H9 (cell line): Measurements from ENCODE around the gene ZCCHC7. TPM values are rescaled to one million over a fixed set of nuclear protein-coding genes. Genes with fewer than 3 reads are reported as not detected.

Experiments used
- DNase-seq: peaks from one replicate; pipeline ENCODE4 v3.0.0-alpha.2; 2017
- H2AFZ ChIP-seq: one replicate; pipeline ENCODE4 v1.6.1; 2013; ENCODE audit warnings: mild to moderate bottlenecking, low read length, control low read depth, moderate library complexity
- H2AK5ac ChIP-seq: 2 replicates; pipeline ENCODE4 v1.6.1; 2013; ENCODE audit warnings: low read length, control low read depth, mixed read lengths; ENCODE audit not compliant: insufficient read length
- H2BK120ac ChIP-seq: one replicate; pipeline ENCODE4 v1.6.1; 2013; ENCODE audit warnings: low read depth, mild to moderate bottlenecking, low read length, control low read depth, inconsistent platforms; ENCODE audit not compliant: poor library complexity, severe bottlenecking
- H2BK12ac ChIP-seq: 2 replicates; pipeline ENCODE4 v1.6.1; 2013; ENCODE audit warnings: low read length, control low read depth, mixed read lengths, low read depth; ENCODE audit not compliant: insufficient read length
- H2BK15ac ChIP-seq: 2 replicates; pipeline ENCODE4 v1.6.1; 2013; ENCODE audit warnings: low read depth, low read length, control low read depth
- H2BK20ac ChIP-seq: one replicate; pipeline ENCODE4 v1.6.1; 2013; ENCODE audit warnings: low read depth, mild to moderate bottlenecking, low read length, control low read depth, inconsistent platforms; ENCODE audit not compliant: poor library complexity, severe bottlenecking
- H2BK5ac ChIP-seq: 2 replicates; pipeline ENCODE4 v1.6.1; 2013; ENCODE audit warnings: low read length, control low read depth, mixed read lengths; ENCODE audit not compliant: insufficient read length
- H3K14ac ChIP-seq: 2 replicates; pipeline ENCODE4 v1.6.1; 2013; ENCODE audit warnings: low read length, control low read depth; ENCODE audit not compliant: insufficient read depth
- H3K18ac ChIP-seq: 2 replicates; pipeline ENCODE4 v1.6.1; 2013; ENCODE audit warnings: low read depth, mild to moderate bottlenecking, mixed read lengths, low read length, control low read depth; ENCODE audit not compliant: insufficient read length
- H3K23ac ChIP-seq: 2 replicates; pipeline ENCODE4 v1.6.1; 2013; ENCODE audit warnings: low read length, control low read depth, mixed read lengths, low read depth; ENCODE audit not compliant: insufficient read length
- H3K23me2 ChIP-seq: 2 replicates; pipeline ENCODE4 v1.6.1; 2013; ENCODE audit warnings: low read depth, mild to moderate bottlenecking, mixed read lengths, low read length, control low read depth; ENCODE audit not compliant: insufficient read length, poor library complexity, severe bottlenecking
- H3K27ac ChIP-seq: 2 replicates; pipeline ENCODE4 v1.5.1; 2013; ENCODE audit warnings: low read length, control low read depth, mixed read lengths, low read depth; ENCODE audit not compliant: insufficient read length
- H3K27me3 ChIP-seq: 2 replicates; pipeline ENCODE4 v1.6.1; 2013; ENCODE audit warnings: low read length, control low read depth, inconsistent platforms; ENCODE audit not compliant: insufficient read depth
- H3K4ac ChIP-seq: 2 replicates; pipeline ENCODE4 v1.6.1; 2013; ENCODE audit warnings: low read depth, mild to moderate bottlenecking, control low read depth, inconsistent platforms, low read length, moderate library complexity
- H3K4me1 ChIP-seq: 2 replicates; pipeline ENCODE4 v1.6.1; 2013; ENCODE audit warnings: low read length, control low read depth, inconsistent platforms; ENCODE audit not compliant: insufficient read depth
- H3K4me2 ChIP-seq: 2 replicates; pipeline ENCODE4 v1.6.1; 2013; ENCODE audit warnings: low read length, control low read depth, mixed read lengths; ENCODE audit not compliant: insufficient read length, insufficient read depth
- H3K56ac ChIP-seq: 2 replicates; pipeline ENCODE4 v1.6.1; 2013; ENCODE audit warnings: low read depth, mild to moderate bottlenecking, mixed read lengths, low read length, control low read depth; ENCODE audit not compliant: insufficient read length
- H3K79me1 ChIP-seq: 2 replicates; pipeline ENCODE4 v1.6.1; 2013; ENCODE audit warnings: low read depth, mild to moderate bottlenecking, moderate library complexity, low read length, control low read depth, inconsistent platforms; ENCODE audit not compliant: insufficient read depth, poor library complexity, severe bottlenecking
- H3K79me2 ChIP-seq: 2 replicates; pipeline ENCODE4 v1.6.1; 2013; ENCODE audit warnings: low read length, control low read depth, inconsistent platforms; ENCODE audit not compliant: insufficient read depth
- H3K9ac ChIP-seq: 2 replicates; pipeline ENCODE4 v1.6.1; 2013; ENCODE audit warnings: low read length, control low read depth, mixed read lengths; ENCODE audit not compliant: insufficient read length; ENCODE audit errors: extremely low read depth
- H3K9me3 ChIP-seq: one replicate; pipeline ENCODE4 v1.6.1; 2013; ENCODE audit warnings: low read depth, low read length, inconsistent platforms; ENCODE audit not compliant: control insufficient read depth
- H3T11ph ChIP-seq: one replicate; pipeline ENCODE4 v1.6.1; 2013; ENCODE audit warnings: mild to moderate bottlenecking, low read length, control low read depth, inconsistent platforms
- H4K20me1 ChIP-seq: one replicate; pipeline ENCODE4 v1.6.1; 2013; ENCODE audit not compliant: control insufficient read depth, insufficient read length, insufficient read depth
- H4K5ac ChIP-seq: 2 replicates; pipeline ENCODE4 v1.6.1; 2013; ENCODE audit warnings: low read depth, mild to moderate bottlenecking, mixed read lengths, low read length, control low read depth; ENCODE audit not compliant: insufficient read length
- H4K8ac ChIP-seq: replicated peaks from 2 replicates; pipeline ENCODE4 v1.6.1; 2013; ENCODE audit warnings: low read length, control low read depth, mixed read lengths, low read depth; ENCODE audit not compliant: insufficient read length
- H4K91ac ChIP-seq: 2 replicates; pipeline ENCODE4 v1.6.1; 2013; ENCODE audit warnings: low read depth, mild to moderate bottlenecking, moderate library complexity, mixed read lengths, low read length, control low read depth; ENCODE audit not compliant: insufficient read length
- H3K27ac Mint-ChIP-seq, 3 experiments: 2 replicates in 2 of 3; 3 replicates in 1 of 3; pipeline ENCODE4 v1.8.0; 2020 to 2021; ENCODE audit warnings: mixed read lengths in 3 of 3, mild to moderate bottlenecking in 1 of 3, moderate library complexity in 1 of 3
- H3K27me3 Mint-ChIP-seq: 2 replicates; pipeline ENCODE4 v1.8.0; 2021; ENCODE audit warnings: low read depth, mild to moderate bottlenecking, moderate library complexity, mixed read lengths
- H3K36me3 Mint-ChIP-seq, 3 experiments: 2 replicates in 2 of 3; 3 replicates in 1 of 3; pipeline ENCODE4 v1.8.0; 2020 to 2021; ENCODE audit warnings: low read depth in 3 of 3, mixed read lengths in 3 of 3; ENCODE audit not compliant: insufficient read depth in 1 of 3
- H3K4me1 Mint-ChIP-seq, 2 experiments: 2 replicates each; pipeline ENCODE4 v1.8.0; 2020; ENCODE audit warnings: mixed read lengths in 2 of 2
- H3K4me3 Mint-ChIP-seq, 2 experiments: 2 replicates in 1 of 2; 3 replicates in 1 of 2; pipeline ENCODE4 v1.8.0; 2020 to 2021; ENCODE audit warnings: mild to moderate bottlenecking in 2 of 2, mixed read lengths in 2 of 2, moderate library complexity in 1 of 2
- H3K9me3 Mint-ChIP-seq, 2 experiments: 2 replicates in 1 of 2; 3 replicates in 1 of 2; pipeline ENCODE4 v1.8.0; 2020; ENCODE audit warnings: mild to moderate bottlenecking in 2 of 2, mixed read lengths in 2 of 2, moderate library complexity in 1 of 2
- CTCF ChIP-seq: fragments of 200-600 bp; sonication (generic); conservative IDR thresholded peaks from 3 replicates; pipeline ENCODE4 v1.8.0; 2021; ENCODE audit warnings: antibody characterized with exemption, mild to moderate bottlenecking
- WGBS: extraction: QIAGEN DNeasy Blood & Tissue Kit; methylation state at CpG from one replicate; pipeline ENCODE4 v1.1.7; 2013; ENCODE audit warnings: missing lambda C conversion rate, low lambda C conversion rate, mixed read lengths; ENCODE audit not compliant: insufficient read length; ENCODE audit errors: extremely low coverage; 5-methylcytosine and 5-hydroxymethylcytosine counted together
- total RNA-seq: library from RNA; stranded (reverse); gene quantifications from 2 replicates; pipeline ENCODE4 v1.2.1, GENCODE V29; 2021

Gene ZCCHC7
- total RNA-seq, 1 experiment from 2014 or later: 20.3 TPM

GRCh38 chr9:37149666-37150308 is 29.4 kb downstream of the ZCCHC7 start:
- TF ChIP-seq CTCF: no peak
- no peak overlapping the region for H3K4me3 Mint-ChIP-seq
- no peak overlapping the region for H4K5ac ChIP-seq
- no peaks in the 10 kb centered on the region for H3K79me1 ChIP-seq
- no peaks in the 10 kb centered on the region for H3K9me3 ChIP-seq
- peaks cover 8 to 19% (median 16%) of the 10 kb centered on the region in 3 experiments; a peak in 5 of 7 replicates for H3K36me3 Mint-ChIP-seq
- no peak overlapping the region for H2AK5ac ChIP-seq
- no peak overlapping the region for H2BK12ac ChIP-seq
- no peak overlapping the region for H3K18ac ChIP-seq
- no peak overlapping the region for H4K91ac ChIP-seq
- WGBS: no CpG with 5 or more reads among the region's 4 CpGs
- H4K20me1 ChIP-seq: no peaks in the 10 kb centered on the region
- no peak for DNase-seq
- no peak overlapping the region for H2BK20ac ChIP-seq
- H3T11ph ChIP-seq: no peak overlapping the region
- H3K4me2 ChIP-seq: no peak overlapping the region
- peak overlapping the region in 1 of 3 experiments; percentile 8; a peak in 2 of 7 replicates for H3K27ac Mint-ChIP-seq
- H2BK120ac ChIP-seq: no peak overlapping the region
- H3K23ac ChIP-seq: no peak overlapping the region
- H3K27ac ChIP-seq: no peak overlapping the region
- H3K27me3 Mint-ChIP-seq: no peaks in the 10 kb centered on the region
- no peak overlapping the region for H2BK15ac ChIP-seq
- no peak overlapping the region for H3K4ac ChIP-seq
- H3K79me2 ChIP-seq: no peaks in the 10 kb centered on the region
- H3K4me1 Mint-ChIP-seq: peaks cover 18 to 22% of the 10 kb centered on the region in 2 experiments
- no peak overlapping the region for H2BK5ac ChIP-seq
- no peaks in the 10 kb centered on the region for H3K4me1 ChIP-seq
- no peaks in the 10 kb centered on the region for H3K27me3 ChIP-seq
- no peak overlapping the region for H4K8ac ChIP-seq
- H3K9me3 Mint-ChIP-seq: no peaks in the 10 kb centered on the region
- H3K23me2 ChIP-seq: no peaks in the 10 kb centered on the region
- H3K14ac ChIP-seq: no peak overlapping the region
- H3K9ac ChIP-seq: no peak overlapping the region
- H3K56ac ChIP-seq: no peak overlapping the region
- no peak overlapping the region for H2AFZ ChIP-seq
